Measurements from ENCODE around the gene CBX3. TPM values are rescaled to one million over a fixed set of nuclear protein-coding genes. Genes with fewer than 3 reads are reported as not detected.

CBX3 gene
- total and polyA plus RNA-seq, 2 of the 8 experiments (the other 6 are each of a cell fraction or from before 2014, with no cell fraction given): 71.3 to 258 TPM

DNA sequence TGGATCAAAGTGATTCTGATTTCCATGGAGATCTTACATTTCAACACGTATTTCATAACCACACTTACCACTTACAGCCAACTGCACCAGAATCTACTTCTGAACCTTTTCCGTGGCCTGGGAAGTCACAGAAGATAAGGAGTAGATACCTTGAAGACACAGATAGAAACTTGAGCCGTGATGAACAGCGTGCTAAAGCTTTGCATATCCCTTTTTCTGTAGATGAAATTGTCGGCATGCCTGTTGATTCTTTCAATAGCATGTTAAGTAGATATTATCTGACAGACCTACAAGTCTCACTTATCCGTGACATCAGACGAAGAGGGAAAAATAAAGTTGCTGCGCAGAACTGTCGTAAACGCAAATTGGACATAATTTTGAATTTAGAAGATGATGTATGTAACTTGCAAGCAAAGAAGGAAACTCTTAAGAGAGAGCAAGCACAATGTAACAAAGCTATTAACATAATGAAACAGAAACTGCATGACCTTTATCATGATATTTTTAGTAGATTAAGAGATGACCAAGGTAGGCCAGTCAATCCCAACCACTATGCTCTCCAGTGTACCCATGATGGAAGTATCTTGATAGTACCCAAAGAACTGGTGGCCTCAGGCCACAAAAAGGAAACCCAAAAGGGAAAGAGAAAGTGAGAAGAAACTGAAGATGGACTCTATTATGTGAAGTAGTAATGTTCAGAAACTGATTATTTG is 16.3 kb upstream of the CBX3 start:
- TF ChIP-seq CBX5 (IDR thresholded peaks at IDR 0.05; ENCODE audit: low read depth, low read length): no peak
- no peak for TF ChIP-seq SUZ12 (IDR thresholded peaks at IDR 0.05; ENCODE audit: low read length)
- TF ChIP-seq EP300 (IDR thresholded peaks at IDR 0.05; ENCODE audit: borderline replicate concordance in 1 of 2, low read depth in 2 of 2, low read length in 2 of 2): no peak
- TF ChIP-seq JUN (IDR thresholded peaks at IDR 0.05; ENCODE audit: low read depth, low read length): no peak
- TF ChIP-seq KDM5A (IDR thresholded peaks at IDR 0.05; ENCODE audit: low read length): no peak
- no peak for TF ChIP-seq SP2 (IDR thresholded peaks at IDR 0.05; ENCODE audit: low read length)
- no peak for TF ChIP-seq TEAD4 (IDR thresholded peaks at IDR 0.05; ENCODE audit: low read depth, low read length)
- no peak for TF ChIP-seq EZH2 (IDR thresholded peaks at IDR 0.05; ENCODE audit: low read depth, low read length, severe bottlenecking)
- no peak overlapping the region for H2BK15ac ChIP-seq (ENCODE audit: low read length)
- H4K5ac ChIP-seq (ENCODE audit: insufficient read length, low read depth, low read length): no peak overlapping the region
- no peak overlapping the region for H3K4me2 ChIP-seq (ENCODE audit: insufficient read depth in 1 of 2, low read depth in 2 of 2, low read length in 2 of 2)
- WGBS, 2 experiments (ENCODE audit: extremely low coverage in 1 of 2, insufficient coverage in 1 of 2, insufficient read length in 1 of 2, insufficient replicate concordance in 2 of 2, low coverage in 1 of 2, low lambda C conversion rate in 2 of 2, missing lambda C conversion rate in 1 of 2): 92% methylated on average over 10 of the region's 10 CpGs; no CpG with 5 or more reads in 1 of the 2 experiments
- H3K9ac ChIP-seq (replicated peaks in 1 of 4; ENCODE audit: extremely low read depth in 1 of 4, low read depth in 3 of 4, low read length in 3 of 4): no peak overlapping the region
- H4K8ac ChIP-seq (ENCODE audit: extremely low read depth, insufficient read depth, low read length): no peak overlapping the region
- no peak overlapping the region for H3K27ac ChIP-seq (ENCODE audit: low read depth, low read length)
- FAIRE-seq (no peak), DNase-seq (ENCODE audit: low read depth in 1 of 2, low spot score in 2 of 2) (no peak)
- no peak overlapping the region for H2AFZ ChIP-seq (ENCODE audit: low read length)
- no peaks in the 10 kb centered on the region for H3K27me3 ChIP-seq (replicated peaks in 1 of 4; ENCODE audit: control insufficient read depth in 3 of 4, extremely low read depth in 1 of 4, insufficient read depth in 3 of 4, low read length in 3 of 4)
- H3K4ac ChIP-seq (replicated peaks; ENCODE audit: insufficient read length, low read depth, low read length): no peak overlapping the region
- peaks cover 7 to 8% of the 10 kb centered on the region in 2 experiments for H4K20me1 ChIP-seq (replicated peaks in 1 of 2; ENCODE audit: control insufficient read depth in 1 of 2, insufficient read depth in 2 of 2, low read length in 2 of 2)
- ChIA-PET CTCF (ENCODE audit: partially characterized antibody) (interaction anchor here (0.6 to 5.6 kb wide), 3 partner anchors 75 to 180 kb away, joined by 3 to 30 read pairs (median 4); no protein-coding TSS in a partner anchor), POLR2A (ENCODE audit: partially characterized antibody) (interaction anchor here (0.7 to 17.3 kb wide), 11 partner anchors 12 to 113 kb away, joined by 3 to 578 read pairs (median 3); partner anchors contain the start of genes CBX3 and HNRNPA2B1)
- no peaks in the 10 kb centered on the region for H3K23me2 ChIP-seq (ENCODE audit: low read depth, low read length)
- no peaks in the 10 kb centered on the region for H3K79me2 ChIP-seq (ENCODE audit: control insufficient read depth in 1 of 2, insufficient read depth in 2 of 2, low read length in 2 of 2)
- H3K56ac ChIP-seq (replicated peaks; ENCODE audit: insufficient read length, low read depth, low read length): no peak overlapping the region
- H3K14ac ChIP-seq (ENCODE audit: insufficient read length): no peak overlapping the region
- H3K36me3 ChIP-seq (ENCODE audit: control insufficient read depth in 2 of 4, insufficient read depth in 4 of 4, low read length in 3 of 4): peaks cover 5 to 28% (median 20%) of the 10 kb centered on the region in 4 experiments; a peak in 7 of 8 replicates
- H3K4me1 ChIP-seq (replicated peaks in 1 of 4; ENCODE audit: control insufficient read depth in 3 of 4, insufficient read depth in 4 of 4, low read length in 3 of 4): no peaks in the 10 kb centered on the region
- H3K79me1 ChIP-seq (ENCODE audit: low read depth, low read length): no peaks in the 10 kb centered on the region
- H2BK5ac ChIP-seq (ENCODE audit: low read depth, low read length): no peak overlapping the region
- H2BK20ac ChIP-seq (ENCODE audit: low read length): no peak overlapping the region
- H3K18ac ChIP-seq (ENCODE audit: extremely low read depth, low read length): no peak overlapping the region
- no peak overlapping the region for H2BK120ac ChIP-seq (replicated peaks; ENCODE audit: low read depth, low read length)
- H3K4me3 ChIP-seq (ENCODE audit: extremely low read depth in 1 of 4, insufficient read depth in 2 of 4, low read depth in 3 of 4, low read length in 4 of 4): no peak overlapping the region
- H3K9me3 ChIP-seq (ENCODE audit: insufficient read depth in 2 of 2, low read depth in 1 of 2, low read length in 1 of 2): no peaks in the 10 kb centered on the region
- H2BK12ac ChIP-seq (ENCODE audit: low read depth, low read length): no peak overlapping the region
- H4K91ac ChIP-seq (replicated peaks; ENCODE audit: insufficient read length, low read length): no peak overlapping the region
- no peak overlapping the region for H2AK5ac ChIP-seq (ENCODE audit: low read depth, low read length)
- no peak overlapping the region for H3K23ac ChIP-seq (ENCODE audit: insufficient read length)

All from H1 (cell line).